RKO (cell line): ENCODE data around the gene MYMK.

Source experiments
- DNase-seq: peaks from one replicate; pipeline ENCODE4 v3.0.0-alpha.2; 2016; ENCODE audit warnings: low spot score

The MYMK gene

DNA sequence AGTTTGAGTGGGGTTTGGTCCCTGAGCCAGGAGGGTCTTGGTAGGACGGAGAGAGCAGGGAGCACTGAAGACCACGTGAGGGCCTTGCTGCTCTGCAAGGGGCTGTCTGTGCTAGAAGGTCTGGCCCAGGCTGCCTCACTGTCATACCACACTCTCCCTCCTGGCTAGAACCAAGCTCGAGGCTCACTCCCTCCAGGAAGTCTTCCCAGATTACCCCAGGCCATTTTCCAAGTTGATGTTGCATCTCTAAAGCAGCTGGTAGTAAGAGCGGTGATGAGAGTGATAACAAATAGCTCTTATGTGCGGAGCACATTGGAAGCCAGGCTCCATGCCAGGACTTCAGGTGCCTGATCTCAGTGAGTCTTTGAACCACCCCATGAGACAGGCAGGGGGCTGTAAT, 6.6 kb downstream of the MYMK start:
- DNase-seq: no peak

- DNase-seq: no peak
Measured at GRCh38 chr9:133517711-133518110, 7.0 kb downstream of the MYMK start.

GRCh38 chr9:133516961-133517350, 7.8 kb downstream of the MYMK start:
- no peak for DNase-seq

- no peak for DNase-seq
Measured at GRCh38 chr9:133516256-133516960, 8.4 kb downstream of the MYMK start.

DNA sequence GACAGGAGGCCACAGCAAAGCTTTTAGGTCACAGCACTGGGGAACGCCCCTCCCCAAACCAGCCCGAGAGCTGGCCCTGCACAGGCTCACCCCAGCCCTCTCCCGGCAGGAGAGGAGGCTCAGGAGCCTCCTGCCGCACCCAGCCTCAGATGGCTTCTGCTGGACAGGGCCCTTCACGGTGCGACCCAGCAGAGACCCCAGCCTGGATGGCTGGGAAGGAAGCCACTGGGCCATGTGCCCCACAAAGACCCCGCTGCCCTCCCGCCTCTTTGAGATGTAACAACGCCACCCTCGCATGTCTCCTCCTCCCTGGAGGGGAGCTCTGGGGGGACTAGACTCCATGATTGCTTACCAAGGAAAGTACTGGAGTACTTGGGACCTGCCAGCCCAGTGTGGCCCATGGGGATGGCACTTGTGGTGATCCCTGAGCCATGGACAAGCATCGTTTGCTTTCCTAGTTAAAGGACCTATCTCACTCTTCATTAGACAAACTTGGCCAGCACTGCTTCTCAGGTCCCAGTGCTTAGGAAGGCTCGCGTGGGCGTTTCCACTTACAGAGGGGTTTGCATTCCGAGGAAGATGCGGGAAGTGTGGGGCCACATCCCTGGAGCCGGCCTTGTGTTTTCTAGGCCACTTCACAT, 9.0 kb downstream of the MYMK start:
- no peak for DNase-seq

- DNase-seq: no peak
Measured at GRCh38 chr9:133515240-133515610, 9.5 kb downstream of the MYMK start.

DNA sequence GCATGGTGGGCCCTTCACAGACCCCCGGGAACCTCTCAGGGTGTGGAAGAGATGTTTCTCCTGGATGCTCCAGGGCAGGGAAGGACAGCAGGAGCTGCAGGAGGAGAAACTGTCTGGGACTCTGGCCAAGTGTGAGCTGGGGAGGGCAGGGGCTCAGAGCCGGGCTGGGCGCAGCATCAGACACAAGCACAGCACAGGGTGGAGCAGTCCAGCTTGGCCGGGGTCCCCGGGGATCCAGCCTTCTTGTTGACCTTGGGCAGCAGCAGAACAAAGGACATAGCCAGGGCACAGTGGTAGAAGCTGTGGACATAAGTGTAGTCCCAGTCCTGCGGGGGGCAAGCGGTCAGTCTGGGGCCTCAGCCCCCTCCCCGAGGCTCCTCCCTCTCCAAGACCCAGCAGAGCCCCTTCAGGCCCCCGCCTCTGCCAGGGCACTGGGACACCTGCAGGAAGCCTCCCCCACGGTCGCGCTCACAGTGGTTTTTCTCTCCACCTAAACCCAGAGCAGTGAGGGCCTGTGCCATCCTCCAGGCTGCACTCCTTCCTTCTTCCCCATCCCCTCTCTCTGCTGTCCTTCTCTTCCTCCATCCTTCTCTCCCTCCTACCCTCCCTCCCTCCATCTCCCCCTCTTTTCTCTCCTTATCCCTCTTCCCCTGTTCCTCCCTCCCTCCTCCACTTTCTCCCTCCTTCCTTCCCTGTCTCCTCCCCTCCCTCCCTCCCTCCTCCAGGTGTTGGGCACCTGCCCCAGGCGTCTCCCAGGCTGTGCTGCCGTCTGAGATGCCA, 10.1 kb downstream of the MYMK start:
- no peak for DNase-seq

DNA sequence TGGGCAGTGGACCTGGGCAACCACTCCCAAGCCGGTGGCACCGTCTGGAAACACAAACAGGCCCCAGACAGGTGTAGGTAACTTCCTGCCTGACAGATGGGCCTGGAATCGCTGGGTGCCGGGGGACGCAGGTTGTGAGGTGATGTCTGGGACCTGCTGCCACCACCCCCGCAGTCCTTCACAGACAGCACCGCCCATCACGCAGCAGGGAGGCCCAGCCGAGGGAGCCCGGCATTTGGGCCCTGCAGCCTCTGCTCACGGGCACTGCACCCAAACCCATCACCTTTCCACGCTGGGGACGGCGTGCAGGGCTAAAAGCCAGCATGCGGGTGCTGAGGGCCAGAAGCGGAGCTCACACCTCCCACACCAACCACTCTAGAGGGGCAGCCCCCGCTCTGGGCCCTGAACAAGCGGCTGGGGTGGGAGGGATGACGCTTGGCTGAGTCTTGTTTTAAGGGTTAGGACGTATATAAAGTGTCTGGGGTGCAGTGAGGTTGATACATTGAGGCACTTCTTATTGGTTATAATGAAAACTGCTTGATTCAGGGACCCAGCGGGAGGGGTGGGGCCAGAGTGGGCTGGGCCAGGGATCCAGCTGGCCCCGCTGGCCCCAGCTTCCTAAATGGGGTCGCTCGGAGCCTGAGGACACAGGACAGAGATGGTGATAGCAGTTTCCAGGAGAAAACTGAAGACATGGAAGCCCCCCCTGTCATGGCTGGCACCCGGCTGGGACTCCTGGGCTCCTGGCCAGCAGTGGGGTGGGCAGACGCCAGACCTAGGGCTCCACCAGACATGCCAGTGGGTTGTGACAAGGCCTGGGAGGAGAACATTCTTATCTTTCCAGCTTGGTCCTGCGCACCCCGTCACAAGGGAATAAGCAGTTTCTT, 11.3 kb downstream of the MYMK start:
- DNase-seq: no peak

DNA sequence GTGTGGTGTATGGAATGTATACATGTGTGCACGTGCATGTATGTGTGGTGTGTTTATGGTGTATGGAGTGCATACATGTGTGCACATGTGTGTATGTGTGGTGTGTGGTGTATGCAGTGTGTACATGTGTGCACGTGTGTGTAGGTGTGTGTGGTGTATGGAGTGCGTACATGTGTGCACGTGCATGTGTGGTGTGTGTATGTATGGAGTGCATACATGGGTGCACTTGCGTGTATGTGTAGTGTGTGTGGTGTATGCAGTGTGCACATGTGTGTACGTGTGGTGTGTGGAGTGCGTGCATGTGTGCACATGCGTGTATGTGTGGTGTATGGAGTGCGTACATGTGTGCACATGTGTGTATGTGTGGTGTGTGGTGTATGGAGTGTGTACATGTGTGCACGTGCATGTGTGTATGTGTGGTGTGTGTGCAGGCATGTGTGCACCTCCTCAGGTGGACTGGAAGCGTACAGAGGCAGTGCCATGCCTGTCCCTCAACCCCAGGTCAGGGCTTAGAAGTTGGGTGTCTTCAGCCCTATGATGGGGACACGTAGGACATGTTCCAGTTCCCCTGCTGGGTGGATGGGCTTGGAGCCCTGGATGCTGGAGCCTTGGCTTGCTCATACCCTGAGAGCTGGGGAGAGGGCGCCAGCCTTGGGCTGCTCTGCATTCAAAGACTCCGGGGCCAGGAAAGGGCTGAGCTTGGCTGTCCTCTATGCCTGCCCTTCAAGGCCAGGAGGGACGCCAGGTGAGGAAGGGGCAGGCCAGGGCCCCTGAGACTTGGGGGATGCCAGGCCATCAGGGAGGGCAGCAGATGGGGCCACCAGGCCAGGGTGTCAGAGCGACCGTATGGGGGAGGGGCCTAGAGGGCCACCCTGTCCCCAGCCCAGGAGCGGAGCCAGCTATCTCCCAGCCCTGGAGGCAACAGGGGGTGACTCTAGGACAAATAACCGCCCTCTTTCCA, 12.2 kb downstream of the MYMK start:
- DNase-seq: no peak

GRCh38 chr9:133511607-133512006, 13.2 kb downstream of the MYMK start:
- DNase-seq: no peak

GRCh38 chr9:133510926-133511505, 13.7 kb downstream of the MYMK start:
- no peak for DNase-seq

DNA sequence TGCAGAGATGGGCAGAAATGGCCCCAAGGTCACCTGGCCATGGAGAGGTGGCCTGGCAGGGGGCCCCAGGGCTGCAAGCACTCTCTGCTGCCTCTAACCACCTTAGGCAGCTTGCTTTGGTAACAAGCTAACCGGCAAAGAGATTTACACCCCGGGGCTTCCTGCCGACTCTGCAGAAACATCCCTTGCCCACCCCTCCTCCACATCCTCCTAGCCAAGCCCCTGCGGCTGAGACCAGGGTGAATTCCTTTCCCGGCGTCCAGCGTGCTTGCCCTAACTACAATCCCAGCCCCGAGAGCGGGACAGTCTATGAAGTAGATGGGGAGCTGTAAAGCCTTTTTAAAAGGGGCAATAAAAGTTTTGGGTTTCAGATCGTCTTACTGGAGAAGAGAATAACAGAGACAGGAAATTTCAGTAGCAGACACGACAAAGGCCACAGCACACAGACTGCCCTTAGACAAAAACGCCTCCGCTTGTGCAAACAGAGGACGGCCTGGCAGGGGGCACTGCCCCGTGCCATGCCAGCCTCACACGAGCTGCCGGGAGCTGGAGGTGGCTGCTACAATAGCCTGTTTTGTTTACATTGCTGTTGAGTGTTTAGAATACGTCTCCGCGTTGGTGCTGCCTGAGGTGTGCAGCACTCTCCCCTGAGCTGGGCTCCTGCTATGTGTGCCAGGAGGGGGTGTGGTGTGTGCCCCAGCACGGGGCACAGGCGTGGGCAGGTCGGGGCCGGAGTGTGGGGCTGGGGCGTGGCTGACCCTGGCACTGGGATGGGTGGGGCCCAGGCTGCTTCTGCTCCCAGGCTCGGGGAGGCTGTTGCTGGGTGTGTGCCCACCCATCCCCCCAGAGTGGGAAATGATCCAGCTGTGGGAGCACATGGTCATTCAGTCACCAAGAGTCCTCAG, 15.3 kb downstream of the MYMK start:
- no peak for DNase-seq

- no peak for DNase-seq
Measured at GRCh38 chr9:133508046-133508445, 16.7 kb downstream of the MYMK start.

DNA sequence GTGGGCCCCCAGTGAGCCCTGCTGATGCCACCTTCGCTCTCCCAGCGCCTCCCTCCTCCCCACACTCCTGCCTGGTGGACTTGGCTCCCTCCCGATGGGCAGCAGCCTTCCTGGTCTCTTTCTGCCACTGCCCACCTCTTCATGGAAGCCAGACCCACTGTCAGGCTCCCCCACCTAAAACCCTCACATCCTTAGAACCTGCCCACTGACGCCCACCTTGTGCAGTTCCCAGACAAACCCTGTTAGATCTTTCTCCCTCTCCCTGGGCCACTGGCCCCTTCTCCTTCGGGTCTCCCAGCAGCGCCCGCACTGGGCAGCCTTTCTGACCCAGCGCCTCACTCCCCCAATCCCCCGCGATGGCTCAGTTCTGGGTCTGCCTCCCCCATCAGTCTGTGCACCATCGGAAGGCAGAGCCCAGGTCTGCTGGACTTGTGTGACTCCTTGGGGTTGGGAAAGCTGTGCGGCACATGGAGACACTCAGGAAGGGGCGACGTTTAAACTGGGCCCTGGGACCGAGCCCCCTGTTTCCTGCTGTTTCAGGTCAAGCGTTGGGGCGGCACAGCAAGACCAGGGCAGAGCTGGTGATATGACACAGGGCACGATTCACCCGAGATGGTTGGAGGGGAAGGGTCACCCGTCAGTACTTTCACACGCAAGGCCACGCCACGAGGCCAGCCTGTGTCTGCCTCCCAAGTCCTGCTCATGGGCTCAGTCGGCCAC, 17.4 kb downstream of the MYMK start:
- no peak for DNase-seq

GRCh38 chr9:133506653-133507038, 18.1 kb downstream of the MYMK start:
- peak; percentile 66 for DNase-seq

- no peak for DNase-seq
Measured at GRCh38 chr9:133505901-133506652, 18.7 kb downstream of the MYMK start.

DNA sequence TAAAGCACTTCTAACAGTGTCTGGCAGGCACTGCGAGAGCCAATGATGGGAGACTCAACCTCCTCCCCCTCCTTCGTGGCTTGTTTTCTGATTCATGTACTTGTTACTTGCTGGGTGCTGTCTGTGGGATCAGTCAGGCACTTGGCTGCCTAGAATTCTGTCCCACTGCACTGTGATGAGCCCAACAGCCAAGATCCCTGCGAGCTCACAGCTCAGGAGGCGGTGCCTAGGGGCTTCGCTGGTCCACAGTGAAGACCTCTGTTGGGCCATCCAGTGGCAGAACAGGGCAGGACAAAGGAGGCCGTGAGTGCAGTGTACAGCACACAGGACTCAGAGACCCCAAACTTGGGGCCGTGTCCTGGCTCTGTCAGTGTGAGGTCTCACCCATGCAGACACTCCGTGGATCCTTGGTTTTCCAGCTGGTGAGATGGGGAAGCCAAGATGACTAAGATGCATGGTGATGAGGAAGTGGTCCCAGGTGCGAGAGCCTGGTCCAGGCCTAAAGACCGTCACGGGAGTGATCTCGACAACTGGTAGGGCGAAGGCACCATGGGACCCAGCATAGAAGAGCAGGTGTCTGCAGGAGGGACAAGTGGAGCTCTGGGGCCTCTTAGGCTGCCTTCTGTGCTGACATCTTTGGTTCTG, 19.5 kb downstream of the MYMK start:
- no peak for DNase-seq

DNA sequence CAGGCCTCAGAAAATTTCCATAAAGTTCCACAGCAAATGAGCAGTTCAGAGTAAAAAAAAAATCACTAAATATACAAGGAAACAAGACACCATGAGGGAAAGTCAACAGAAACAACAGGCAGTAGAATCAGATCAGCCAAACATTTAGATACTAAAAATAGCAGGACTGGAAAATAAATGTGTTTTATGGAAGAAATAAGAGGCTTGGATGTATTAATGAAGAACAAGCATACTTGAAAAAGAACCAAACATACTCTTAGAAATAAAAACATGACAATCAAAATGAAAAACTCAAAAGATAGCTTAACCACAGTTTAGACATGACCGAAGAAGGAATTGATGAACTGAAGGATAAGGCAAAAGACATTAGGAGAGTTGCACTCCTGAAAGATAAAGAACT, 22.6 kb downstream of the MYMK start:
- DNase-seq: no peak
